ENCODE measurements around the gene ATP11C.
A peak's percentile ranks its signal among the peaks of the same experiment; 100 is the strongest.
"Not testable (repeated sequence)": the region's sequence is repeated elsewhere in the genome, so short reads cannot be mapped to it uniquely, and the experiment has no call there.

The ATP11C gene

GRCh38 chrX:139734996-139735395 is 197.9 kb downstream of the ATP11C start:
- DNase-seq, result no peak

- no peak for DNase-seq
Measured at GRCh38 chrX:139725720-139726119, 207.1 kb downstream of the ATP11C start.

GRCh38 chrX:139724626-139725025 is 208.2 kb downstream of the ATP11C start:
- no peak for DNase-seq

- no peak for DNase-seq
Measured at GRCh38 chrX:139720979-139721378, 211.9 kb downstream of the ATP11C start.

- no peak for DNase-seq
Measured at GRCh38 chrX:139720136-139720535, 212.7 kb downstream of the ATP11C start.

GRCh38 chrX:139708067-139708466 is 224.8 kb downstream of the ATP11C start, which contains the start of gene MCF2:
Gene MCF2 (minus strand): TSS chrX:139708167. CDS start chrX:139651744, 56,423 bp downstream.
- DNase-seq, result no peak

GRCh38 chrX:139702658-139703057 is 230.2 kb downstream of the ATP11C start:
- DNase-seq, result no peak

- DNase-seq, result no peak
Measured at GRCh38 chrX:139692908-139693307, 239.9 kb downstream of the ATP11C start.

- DNase-seq, result no peak
Measured at GRCh38 chrX:139692506-139692849, 240.4 kb downstream of the ATP11C start.

GRCh38 chrX:139691843-139692505 is 240.9 kb downstream of the ATP11C start:
- peak in 1 of 56 donors; percentile 0 for DNase-seq

- no peak for DNase-seq
Measured at GRCh38 chrX:139691493-139691842, 241.4 kb downstream of the ATP11C start.

- DNase-seq, result not testable (repeated sequence)
Measured at GRCh38 chrX:139685175-139685574, 247.7 kb downstream of the ATP11C start.

GRCh38 chrX:139680356-139680755 is 252.5 kb downstream of the ATP11C start:
- DNase-seq, result no peak
